Measurements from ENCODE around the gene CNIH4.
"Not testable (repeated sequence)": the region's sequence is repeated elsewhere in the genome, so short reads cannot be mapped to it uniquely, and the experiment has no call there.

- not testable (repeated sequence) for TF ChIP-seq CTCF (IDR thresholded peaks at IDR 0.05; ENCODE audit: poor library complexity, severe bottlenecking); EZH2 (IDR thresholded peaks at IDR 0.05; ENCODE audit: borderline replicate concordance, insufficient read depth, low read length, poor library complexity, severe bottlenecking); POLR2AphosphoS5 (IDR thresholded peaks at IDR 0.05); EP300 (conservative IDR thresholded peaks at IDR 0.05; ENCODE audit: poor library complexity, severe bottlenecking); REST (IDR thresholded peaks at IDR 0.05; ENCODE audit: borderline replicate concordance); RAD21 (conservative IDR thresholded peaks at IDR 0.05); TAF1 (IDR thresholded peaks at IDR 0.05; ENCODE audit: low read depth)
Measured at GRCh38 chr1:224340453-224341384, 16.0 kb upstream of the CNIH4 start.
